H1 (cell line): ENCODE results near the gene MACROD1. TPM values are rescaled to one million over a fixed set of nuclear protein-coding genes. Genes with fewer than 3 reads are reported as not detected.

Experiments
- CBX5 ChIP-seq: fragments of 300-800, 300-1000 bp; sonication (generic); IDR thresholded peaks from 2 replicates; pipeline ENCODE4 v1.7.1; 2016; ENCODE audit warnings: antibody characterized with exemption, low read length, low read depth
- CREB1 ChIP-seq: IDR thresholded peaks from 2 replicates; pipeline ENCODE4 v1.6.1; 2012; ENCODE audit warnings: inconsistent platforms
- GTF2F1 ChIP-seq: IDR thresholded peaks from 2 replicates; pipeline ENCODE4 v1.6.1; 2012; ENCODE audit warnings: low read depth, low read length, improper control_type of control experiment, borderline replicate concordance
- NRF1 ChIP-seq: IDR thresholded peaks from 2 replicates; pipeline ENCODE4 v1.6.1; 2011; ENCODE audit warnings: mild to moderate bottlenecking, low read depth, low read length, improper control_type of control experiment
- RAD21 ChIP-seq, 2 experiments: IDR thresholded peaks in 1 of 2; conservative IDR thresholded peaks in 1 of 2; 2 replicates each; pipeline ENCODE4 v1.6.1; 2011; ENCODE audit warnings: low read depth in 2 of 2, low read length in 2 of 2, improper control_type of control experiment in 1 of 2, inconsistent platforms in 1 of 2, mild to moderate bottlenecking in 1 of 2, moderate library complexity in 1 of 2
- SIX5 ChIP-seq: IDR thresholded peaks from 2 replicates; pipeline ENCODE4 v1.6.1; 2011; ENCODE audit warnings: mild to moderate bottlenecking, low read depth, low read length
- polyA plus RNA-seq, 7 experiments: library from polyadenylated mRNA; depleted of rRNA in 3 of 7; stranded (reverse) in 5 of 7; unstranded in 2 of 7; fragments of >200 nt in 5 of 7; fragments of 200-250 nt in 2 of 7; gene quantifications; 1 replicate in 5 of 7; 2 replicates in 1 of 7; 4 replicates in 1 of 7; pipeline versions ENCODE4 v1.2.1 to v1.2.3, GENCODE V29; 2011 to 2013; ENCODE audit warnings: missing spikeins in 2 of 7, mixed read lengths in 2 of 7
- total RNA-seq: library from RNA; stranded (reverse); fragmentation: NEBNext Ultra II Directional; extraction: Animal tissue kit (Norgen Biotek cat#: 25700); gene quantifications from 2 replicates; pipeline ENCODE4 v1.2.1, GENCODE V29; 2021
- TF ChIP-seq, protein P1 (sequence below): IDR thresholded peaks from 2 replicates; pipeline ENCODE4 v1.6.1; 2012; ENCODE audit warnings: inconsistent platforms

The MACROD1 gene
- total and polyA plus RNA-seq, 2 of the 8 experiments (the other 6 are each of a cell fraction or from before 2014, with no cell fraction given): 19.5 to 34.1 TPM

DNA sequence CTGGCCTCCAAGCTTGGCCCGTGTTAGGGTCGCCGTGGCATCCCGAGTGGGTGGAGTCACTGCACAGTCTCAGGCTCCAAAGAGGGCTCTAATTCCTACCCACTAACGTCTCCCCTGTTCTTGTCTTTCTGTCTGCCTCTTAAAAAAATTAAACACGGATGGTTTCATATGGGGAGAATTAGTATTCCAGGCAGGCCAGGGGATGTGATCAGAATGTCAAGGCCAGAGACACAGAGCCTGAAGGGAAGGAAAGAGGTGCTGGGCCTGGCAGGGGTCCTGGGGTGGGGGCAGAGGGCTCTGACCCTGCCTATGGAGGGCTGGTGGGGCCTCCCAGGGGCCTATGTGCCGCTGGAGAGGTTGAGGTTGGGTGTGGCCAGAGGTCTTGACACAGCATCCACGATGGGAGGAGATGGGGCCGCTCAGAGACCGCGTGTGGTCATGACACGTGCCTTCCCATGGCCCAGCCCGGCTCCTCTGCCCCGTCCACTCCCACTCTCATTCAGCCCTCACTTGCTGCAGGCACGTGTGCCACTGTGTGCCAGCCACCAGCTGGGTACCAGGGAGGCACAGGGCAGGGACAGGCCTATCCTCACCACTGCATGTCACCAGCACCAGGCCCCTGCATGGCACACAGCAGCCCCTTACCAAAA is 73.7 kb downstream of the MACROD1 start (continued):
- TF ChIP-seq NRF1 (no peak), SIX5 (no peak), CREB1 (no peak), CBX5 (no peak), RAD21 (IDR thresholded peaks at IDR 0.05 in 1 of 2, conservative IDR thresholded peaks at IDR 0.05 in 1 of 2; ENCODE audit: low read depth in 2 of 2, low read length in 2 of 2) (no peak), GTF2F1 (no peak)
- TF ChIP-seq, protein P1, sequence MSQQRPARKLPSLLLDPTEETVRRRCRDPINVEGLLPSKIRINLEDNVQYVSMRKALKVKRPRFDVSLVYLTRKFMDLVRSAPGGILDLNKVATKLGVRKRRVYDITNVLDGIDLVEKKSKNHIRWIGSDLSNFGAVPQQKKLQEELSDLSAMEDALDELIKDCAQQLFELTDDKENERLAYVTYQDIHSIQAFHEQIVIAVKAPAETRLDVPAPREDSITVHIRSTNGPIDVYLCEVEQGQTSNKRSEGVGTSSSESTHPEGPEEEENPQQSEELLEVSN: no peak
